ENCODE data around the gene OGFOD3. TPM values are rescaled to one million over a fixed set of nuclear protein-coding genes. Genes with fewer than 3 reads are reported as not detected.
"Not testable (repeated sequence)": the region's sequence is repeated elsewhere in the genome, so short reads cannot be mapped to it uniquely, and the experiment has no call there.

The OGFOD3 gene
- total and polyA plus RNA-seq, 2 experiments from 2014 or later: 38.1 to 44.7 TPM

DNA sequence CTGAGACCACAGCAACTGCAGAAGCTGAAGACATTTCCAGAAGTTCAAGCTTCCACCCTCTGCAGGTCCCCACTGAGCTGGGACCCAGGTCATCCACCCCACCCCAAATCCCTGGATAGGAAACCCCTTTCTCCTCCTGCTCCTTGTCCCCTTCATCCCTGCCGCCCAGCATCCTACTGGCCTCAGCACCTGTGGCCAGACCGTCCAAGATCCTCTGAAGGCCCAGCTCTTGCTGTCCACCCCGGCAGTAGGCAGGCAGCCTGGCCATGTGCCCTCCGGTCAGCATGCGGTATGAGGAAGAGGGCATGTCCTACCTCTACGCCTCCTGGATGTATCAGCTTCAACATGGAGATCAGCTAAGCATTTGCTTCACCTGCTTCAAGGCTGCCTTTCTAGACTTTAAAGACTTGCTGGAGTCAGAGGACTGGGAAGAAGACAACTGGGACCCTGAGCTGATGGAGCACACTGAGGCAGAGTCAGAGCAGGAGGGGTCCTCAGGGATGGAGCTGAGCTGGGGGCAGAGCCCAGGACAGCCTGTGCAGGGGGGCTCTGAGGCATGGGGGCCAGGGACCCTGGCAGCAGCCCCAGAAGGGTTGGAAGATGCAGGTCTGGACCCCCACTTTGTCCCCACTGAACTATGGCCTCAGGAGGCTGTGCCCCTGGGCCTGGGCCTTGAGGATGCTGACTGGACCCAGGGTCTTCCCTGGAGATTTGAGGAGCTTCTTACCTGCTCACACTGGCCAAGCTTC is 56.3 kb downstream of the OGFOD3 start:
- Histone ChIP-seq H3K4me1 (ENCODE audit: insufficient read depth) (no peaks in the 10 kb centered on the region), H3K27ac (no peak overlapping the region), H3F3A (ENCODE audit: insufficient read depth) (no peaks in the 10 kb centered on the region), H3K4me2 (ENCODE audit: unreplicated experiment) (no peak overlapping the region), H3K4me3 (no peak overlapping the region), H3K36me3 (ENCODE audit: low read depth) (no peaks in the 10 kb centered on the region), H3K9me3 (ENCODE audit: low read depth) (no peaks in the 10 kb centered on the region), H3K9me2 (ENCODE audit: insufficient read depth) (no peaks in the 10 kb centered on the region), H3K27me3 (replicated peaks; ENCODE audit: insufficient read depth) (no peaks in the 10 kb centered on the region; the same call in 1 of the 2 replicates), H4K20me1 (ENCODE audit: insufficient read depth) (no peaks in the 10 kb centered on the region), H3K79me2 (ENCODE audit: insufficient read depth) (no peaks in the 10 kb centered on the region), H3K9ac (no peak overlapping the region), H2AFZ (no peak overlapping the region)
- in situ Hi-C loops (cut with MboI): no loop called here
- 90 to 91% methylated on average over 6 of the region's 6 CpGs for WGBS, 2 experiments (ENCODE audit: low coverage in 1 of 2, low lambda C conversion rate in 2 of 2, missing lambda C conversion rate in 2 of 2)
- no peak for DNase-seq
- no peak for TF ChIP-seq EZH2phosphoT487 (IDR thresholded peaks at IDR 0.05; ENCODE audit: insufficient read depth, low read depth)
- TF ChIP-seq EZH2 (IDR thresholded peaks at IDR 0.05; ENCODE audit: insufficient read depth, poor library complexity, severe bottlenecking): no peak

DNA sequence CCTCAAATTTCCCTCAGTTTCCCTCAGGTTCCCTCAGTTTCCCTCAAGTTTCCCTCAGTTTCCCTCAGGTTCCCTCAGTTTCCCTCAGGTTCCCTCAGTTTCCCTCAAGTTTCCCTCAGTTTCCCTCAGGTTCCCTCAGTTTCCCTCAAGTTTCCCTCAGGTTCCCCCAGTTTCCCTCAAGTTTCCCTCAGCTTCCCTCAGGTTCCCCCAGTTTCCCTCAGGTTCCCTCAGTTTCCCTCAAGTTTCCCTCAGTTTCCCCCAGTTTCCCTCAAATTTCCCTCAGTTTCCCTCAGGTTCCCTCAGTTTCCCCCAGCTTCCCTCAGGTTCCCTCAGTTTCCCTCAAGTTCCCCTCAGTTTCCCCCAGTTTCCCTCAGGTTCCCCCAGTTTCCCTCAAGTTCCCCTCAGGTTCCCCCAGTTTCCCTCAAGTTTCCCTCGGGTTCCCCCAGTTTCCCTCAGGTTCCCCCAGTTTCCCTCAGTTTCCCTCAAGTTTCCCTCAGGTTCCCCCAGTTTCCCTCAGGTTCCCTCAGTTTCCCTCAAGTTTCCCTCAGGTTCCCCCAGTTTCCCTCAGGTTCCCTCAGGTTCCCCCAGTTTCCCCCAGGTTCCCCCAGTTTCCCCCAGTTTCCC is 58.8 kb downstream of the OGFOD3 start:
- not testable (repeated sequence) for H3K36me3 ChIP-seq (ENCODE audit: low read depth); DNase-seq; H4K20me1 ChIP-seq (ENCODE audit: insufficient read depth); H3K79me2 ChIP-seq (ENCODE audit: insufficient read depth); H3F3A ChIP-seq (ENCODE audit: insufficient read depth); H3K9ac ChIP-seq; H3K9me3 ChIP-seq (ENCODE audit: low read depth); H3K4me1 ChIP-seq (ENCODE audit: insufficient read depth); H3K27me3 ChIP-seq (replicated peaks; ENCODE audit: insufficient read depth); H2AFZ ChIP-seq; H3K4me2 ChIP-seq (ENCODE audit: unreplicated experiment); H3K4me3 ChIP-seq; H3K9me2 ChIP-seq (ENCODE audit: insufficient read depth); H3K27ac ChIP-seq
- in situ Hi-C loops (cut with MboI): loop anchor here (10.0 kb wide), 1 partner anchor 55 kb away; the partner anchor contains the start of genes HEXD and OGFOD3
- WGBS, 2 experiments (ENCODE audit: low coverage in 1 of 2, low lambda C conversion rate in 2 of 2, missing lambda C conversion rate in 2 of 2): 93% methylated on average over 1 of the region's 1 CpG; no CpG with 5 or more reads in 1 of the 2 experiments

DNA sequence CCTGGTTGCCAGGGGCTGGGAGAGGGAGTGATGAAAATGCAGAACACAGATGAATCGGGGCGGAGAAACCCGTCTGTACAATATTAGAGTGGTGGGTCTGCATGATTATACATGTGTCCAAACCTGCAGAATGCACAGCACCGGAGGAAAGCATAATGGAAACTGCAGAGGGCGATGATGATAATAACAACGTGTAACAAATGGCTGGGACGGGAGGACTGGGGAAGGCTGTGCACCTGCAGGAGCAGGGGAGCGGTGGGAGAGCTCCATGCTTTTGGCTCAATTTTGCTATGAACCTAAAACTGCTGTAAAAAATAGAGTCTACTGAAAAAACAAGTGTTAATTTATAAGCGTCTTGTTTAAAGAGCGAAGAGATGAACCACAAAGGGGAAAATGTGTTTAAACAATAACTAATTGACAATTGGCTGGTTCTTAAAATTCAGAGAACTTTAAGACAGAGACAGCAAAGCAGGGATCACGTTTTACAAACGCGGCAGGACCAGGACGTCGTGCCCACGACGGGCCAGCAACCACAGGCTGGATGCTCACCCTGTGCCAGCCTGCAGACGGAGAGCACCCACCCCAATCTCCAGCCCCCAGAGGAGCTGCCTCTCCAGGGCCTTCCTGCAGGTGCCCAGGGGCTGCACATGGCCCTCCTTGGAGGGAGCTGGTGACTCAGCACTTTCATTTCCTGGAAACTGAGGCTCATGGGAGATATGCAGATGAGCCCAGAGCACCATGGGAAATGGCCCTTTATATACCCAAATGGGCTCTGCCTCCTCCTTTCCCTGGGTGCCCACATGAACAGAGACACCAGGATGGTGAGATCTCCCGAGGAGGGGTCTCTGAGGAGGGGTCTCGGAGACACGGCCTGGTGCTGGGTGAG is 59.7 kb downstream of the OGFOD3 start, which contains the start of gene TEX19:
Gene TEX19, plus strand, starts transcription at position 783 of the 886 bp plus-strand sequence. CDS start 2,904 bp downstream, outside the sequence.
- Histone ChIP-seq H3K9ac (no peak within 1 kb of the TSS), H3F3A (ENCODE audit: insufficient read depth) (no peaks in the 10 kb centered on the region), H3K4me2 (ENCODE audit: unreplicated experiment) (no peak within 1 kb of the TSS), H3K27ac (no peak within 1 kb of the TSS), H3K4me1 (ENCODE audit: insufficient read depth) (no peaks in the 10 kb centered on the region), H3K9me3 (ENCODE audit: low read depth) (no peaks in the 10 kb centered on the region), H3K9me2 (ENCODE audit: insufficient read depth) (no peaks in the 10 kb centered on the region), H4K20me1 (ENCODE audit: insufficient read depth) (no peaks in the 10 kb centered on the region), H3K36me3 (ENCODE audit: low read depth) (no peaks in the 10 kb centered on the region), H2AFZ (no peak within 1 kb of the TSS), H3K4me3 (no peak within 1 kb of the TSS), H3K79me2 (ENCODE audit: insufficient read depth) (no peaks in the 10 kb centered on the region), H3K27me3 (replicated peaks; ENCODE audit: insufficient read depth) (no peaks in the 10 kb centered on the region; the same call in 1 of the 2 replicates)
- in situ Hi-C loops (cut with MboI): loop anchor here (10.0 kb wide), 1 partner anchor 56 kb away; the partner anchor contains the start of genes HEXD and OGFOD3
- 53 to 60% methylated on average over 21 of the region's 21 CpGs for WGBS, 2 experiments (ENCODE audit: low coverage in 1 of 2, low lambda C conversion rate in 2 of 2, missing lambda C conversion rate in 2 of 2)
- DNase-seq: no peak
- TF ChIP-seq EZH2phosphoT487 (IDR thresholded peaks at IDR 0.05; ENCODE audit: insufficient read depth, low read depth): no peak
- no peak for TF ChIP-seq EZH2 (IDR thresholded peaks at IDR 0.05; ENCODE audit: insufficient read depth, poor library complexity, severe bottlenecking)

GRCh38 chr17:82357394-82357793 is 61.0 kb downstream of the OGFOD3 start:
- no peak overlapping the region for H3K4me2 ChIP-seq (ENCODE audit: unreplicated experiment)

More at GRCh38 chr17:82357394-82357793, 61.0 kb downstream of the OGFOD3 start:
- no peaks in the 10 kb centered on the region for H3K79me2 ChIP-seq (ENCODE audit: insufficient read depth)
- H3F3A ChIP-seq (ENCODE audit: insufficient read depth): no peaks in the 10 kb centered on the region
- H3K9me3 ChIP-seq (ENCODE audit: low read depth): no peaks in the 10 kb centered on the region
- in situ Hi-C loops (cut with MboI): loop anchor here (10.0 kb wide), 1 partner anchor 57 kb away; the partner anchor contains the start of genes HEXD and OGFOD3
- DNase-seq: no peak
- no peak for TF ChIP-seq EZH2phosphoT487 (IDR thresholded peaks at IDR 0.05; ENCODE audit: insufficient read depth, low read depth)
- no peak for TF ChIP-seq EZH2 (IDR thresholded peaks at IDR 0.05; ENCODE audit: insufficient read depth, poor library complexity, severe bottlenecking)
- no peaks in the 10 kb centered on the region for H3K36me3 ChIP-seq (ENCODE audit: low read depth)
- H3K9ac ChIP-seq: no peak overlapping the region
- no peak overlapping the region for H3K4me3 ChIP-seq
- no peaks in the 10 kb centered on the region for H3K9me2 ChIP-seq (ENCODE audit: insufficient read depth)
- WGBS, 2 experiments (ENCODE audit: low coverage in 1 of 2, low lambda C conversion rate in 2 of 2, missing lambda C conversion rate in 2 of 2): 23 to 32% methylated on average over 2 of the region's 2 CpGs
- no peaks in the 10 kb centered on the region for H3K4me1 ChIP-seq (ENCODE audit: insufficient read depth)
- no peaks in the 10 kb centered on the region; the same call in 1 of the 2 replicates for H3K27me3 ChIP-seq (replicated peaks; ENCODE audit: insufficient read depth)
- H2AFZ ChIP-seq: no peak overlapping the region
- H3K27ac ChIP-seq: no peak overlapping the region
- H4K20me1 ChIP-seq (ENCODE audit: insufficient read depth): no peaks in the 10 kb centered on the region

Data from GM23248 (cell line).